GM12872 (cell line): ENCODE measurements around the gene RFX3.

Source experiments
- TF ChIP-seq, protein P1 (sequence below): IDR thresholded peaks from 3 replicates; pipeline ENCODE4 v1.5.1; 2011; ENCODE audit warnings: low read depth, mild to moderate bottlenecking, low read length, moderate library complexity; ENCODE audit not compliant: insufficient read depth

Gene RFX3

DNA sequence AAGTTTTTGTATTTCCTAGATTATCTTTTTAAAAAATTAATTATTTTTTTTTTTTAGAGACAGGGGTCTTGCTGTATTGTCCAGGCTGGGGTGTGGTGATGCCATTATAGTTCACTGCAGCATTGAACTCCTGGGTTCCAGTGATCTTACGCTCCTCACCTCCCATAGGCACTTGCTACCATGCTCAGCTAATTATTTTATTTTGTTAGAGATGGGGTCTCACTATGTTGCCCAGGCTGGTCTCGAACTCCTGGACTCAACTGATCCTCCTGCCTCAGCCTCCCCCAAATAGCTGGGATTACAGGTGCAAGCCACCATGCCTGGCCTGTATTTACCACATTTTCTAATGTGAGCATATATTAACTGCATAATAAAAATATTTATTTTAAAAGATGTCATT, 274.5 kb downstream of the RFX3 start:
- TF ChIP-seq, protein P1, sequence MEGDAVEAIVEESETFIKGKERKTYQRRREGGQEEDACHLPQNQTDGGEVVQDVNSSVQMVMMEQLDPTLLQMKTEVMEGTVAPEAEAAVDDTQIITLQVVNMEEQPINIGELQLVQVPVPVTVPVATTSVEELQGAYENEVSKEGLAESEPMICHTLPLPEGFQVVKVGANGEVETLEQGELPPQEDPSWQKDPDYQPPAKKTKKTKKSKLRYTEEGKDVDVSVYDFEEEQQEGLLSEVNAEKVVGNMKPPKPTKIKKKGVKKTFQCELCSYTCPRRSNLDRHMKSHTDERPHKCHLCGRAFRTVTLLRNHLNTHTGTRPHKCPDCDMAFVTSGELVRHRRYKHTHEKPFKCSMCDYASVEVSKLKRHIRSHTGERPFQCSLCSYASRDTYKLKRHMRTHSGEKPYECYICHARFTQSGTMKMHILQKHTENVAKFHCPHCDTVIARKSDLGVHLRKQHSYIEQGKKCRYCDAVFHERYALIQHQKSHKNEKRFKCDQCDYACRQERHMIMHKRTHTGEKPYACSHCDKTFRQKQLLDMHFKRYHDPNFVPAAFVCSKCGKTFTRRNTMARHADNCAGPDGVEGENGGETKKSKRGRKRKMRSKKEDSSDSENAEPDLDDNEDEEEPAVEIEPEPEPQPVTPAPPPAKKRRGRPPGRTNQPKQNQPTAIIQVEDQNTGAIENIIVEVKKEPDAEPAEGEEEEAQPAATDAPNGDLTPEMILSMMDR = no peak

DNA sequence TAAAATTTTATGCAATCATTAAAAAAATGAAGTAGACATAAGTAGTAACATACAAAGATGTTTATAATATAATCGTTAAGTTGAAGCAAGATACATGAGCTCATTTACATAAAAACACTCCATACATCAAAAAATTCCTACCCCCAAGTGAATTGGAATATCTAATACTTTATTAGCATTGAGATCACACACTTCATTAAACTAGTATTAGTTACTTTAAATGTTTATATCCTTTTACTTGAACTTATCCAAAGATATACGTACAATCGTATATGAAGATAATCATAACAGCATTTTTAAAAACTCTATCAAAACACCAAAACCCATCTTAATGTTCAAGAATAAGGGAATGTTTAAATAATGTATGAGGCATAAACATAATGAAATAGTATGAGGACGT, 275.1 kb downstream of the RFX3 start:
- TF ChIP-seq, protein P1 = no peak

DNA sequence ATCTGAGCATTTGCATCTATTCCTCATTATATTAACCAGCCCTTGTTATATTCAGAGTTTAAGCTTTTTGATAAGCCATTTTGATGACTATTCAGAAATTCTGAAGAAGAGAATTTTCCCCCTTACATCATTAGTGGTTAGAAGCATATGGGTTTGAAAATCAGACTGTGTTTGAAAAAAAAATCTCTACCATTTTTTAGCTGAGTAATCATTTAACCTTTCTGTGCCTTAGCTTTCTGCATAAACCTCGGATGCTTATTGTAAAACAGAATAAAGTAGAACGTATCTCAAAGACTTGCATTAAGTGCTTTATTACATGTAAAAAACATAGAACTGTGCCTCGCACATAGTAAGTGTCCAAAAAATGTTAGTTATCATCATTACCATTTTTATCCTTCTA, 278.6 kb downstream of the RFX3 start:
- TF ChIP-seq, protein P1 = no peak

GRCh38 chr9:3246241-3246640, 279.6 kb downstream of the RFX3 start:
- TF ChIP-seq, protein P1 = no peak

DNA sequence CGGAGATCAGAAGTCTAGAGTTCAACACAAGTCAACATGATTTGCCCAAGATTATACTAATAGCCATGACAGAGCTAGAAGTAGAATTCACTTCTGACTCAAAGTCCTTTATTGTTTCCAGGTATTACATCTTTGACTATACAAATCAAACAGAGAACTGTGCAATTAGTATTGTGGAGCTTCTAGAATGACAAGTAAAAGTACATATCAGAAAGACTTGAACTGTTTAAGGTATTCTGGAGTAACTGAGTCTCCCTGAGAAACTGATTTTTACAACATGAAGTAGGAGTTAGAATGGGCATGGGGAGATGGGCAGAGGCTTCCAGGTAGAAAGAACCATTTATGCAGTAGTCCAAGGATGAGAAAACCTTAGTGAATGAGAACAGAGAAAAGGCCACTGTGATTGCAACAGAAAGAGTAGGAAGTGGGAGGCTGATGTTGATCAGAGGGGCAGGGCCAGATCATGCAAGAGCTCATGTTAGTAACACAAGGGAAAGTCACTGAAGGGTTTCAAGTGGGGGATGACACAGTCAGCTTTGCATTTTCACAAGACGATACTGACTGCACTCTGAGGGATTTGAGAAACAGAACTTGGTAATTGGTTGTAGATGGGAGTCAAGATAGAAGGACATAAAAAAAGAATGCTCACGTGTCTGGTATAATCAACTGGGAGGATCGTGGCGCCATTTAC, 280.7 kb downstream of the RFX3 start:
- TF ChIP-seq, protein P1 = no peak

GRCh38 chr9:3243683-3244082, 282.1 kb downstream of the RFX3 start:
- TF ChIP-seq, protein P1 = no peak

- TF ChIP-seq, protein P1 = no peak
Observed at GRCh38 chr9:3241290-3241689, 284.5 kb downstream of the RFX3 start.
